ENCODE results near the gene TIMM8A.

GRCh38 chrX:101362757-101363156 is 14.2 kb upstream of the TIMM8A start:
- no peak for TF ChIP-seq CTCF (IDR thresholded peaks at IDR 0.05)
- TF ChIP-seq POLR2A (IDR thresholded peaks at IDR 0.05), result no peak
